Endothelial cell of umbilical vein (primary cell): ENCODE measurements around the gene VAV3.

ENCODE experiments used
- EZH2 ChIP-seq: IDR thresholded peaks from 2 replicates; pipeline ENCODE4 v1.6.1; 2012; ENCODE audit warnings: borderline replicate concordance, low read depth, mild to moderate bottlenecking, moderate library complexity, low read length, inconsistent platforms; ENCODE audit not compliant: severe bottlenecking
- POLR2AphosphoS5 ChIP-seq: IDR thresholded peaks from 2 replicates; pipeline ENCODE4 v1.6.1; 2012; ENCODE audit warnings: low read depth, mild to moderate bottlenecking, control low read depth, low read length, moderate library complexity; ENCODE audit not compliant: insufficient read depth
- TF ChIP-seq, protein P1 (sequence below), 2 donors: IDR thresholded peaks; 1 replicate in 1 of 2; 2 replicates in 1 of 2; pipeline ENCODE4 v1.5.1; 2011; ENCODE audit warnings: low read length in 2 of 2, mild to moderate bottlenecking in 2 of 2, moderate library complexity in 2 of 2, control low read depth in 1 of 2, inconsistent platforms in 1 of 2, low read depth in 1 of 2; ENCODE audit not compliant: insufficient read depth in 1 of 2; ENCODE audit errors: extremely low read depth in 1 of 2
- TF ChIP-seq, protein P2 (sequence below): IDR thresholded peaks from 2 replicates; pipeline ENCODE4 v1.6.1; 2011; ENCODE audit not compliant: insufficient read depth, insufficient read length

DNA sequence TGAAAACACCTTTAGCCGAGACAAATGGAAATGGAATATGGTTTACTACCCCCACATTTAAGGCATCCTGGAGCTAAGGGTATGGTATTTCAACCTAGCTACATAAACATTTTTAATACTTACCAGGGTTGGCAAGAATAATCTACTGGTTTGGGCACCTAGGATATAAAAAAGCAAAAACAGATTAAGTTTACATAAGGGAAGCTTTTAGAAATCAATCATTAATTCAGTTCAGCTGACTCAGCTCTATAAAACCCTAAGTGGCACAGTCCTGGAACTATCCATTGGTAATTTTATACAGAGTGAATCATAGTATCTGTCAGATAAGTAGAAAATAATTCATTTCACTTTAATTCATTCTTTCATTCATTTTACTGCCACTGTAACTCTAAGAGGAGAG lies 355.2 kb downstream of the VAV3 start:
- TF ChIP-seq POLR2AphosphoS5 (no peak), EZH2 (no peak)
- TF ChIP-seq, protein P1, sequence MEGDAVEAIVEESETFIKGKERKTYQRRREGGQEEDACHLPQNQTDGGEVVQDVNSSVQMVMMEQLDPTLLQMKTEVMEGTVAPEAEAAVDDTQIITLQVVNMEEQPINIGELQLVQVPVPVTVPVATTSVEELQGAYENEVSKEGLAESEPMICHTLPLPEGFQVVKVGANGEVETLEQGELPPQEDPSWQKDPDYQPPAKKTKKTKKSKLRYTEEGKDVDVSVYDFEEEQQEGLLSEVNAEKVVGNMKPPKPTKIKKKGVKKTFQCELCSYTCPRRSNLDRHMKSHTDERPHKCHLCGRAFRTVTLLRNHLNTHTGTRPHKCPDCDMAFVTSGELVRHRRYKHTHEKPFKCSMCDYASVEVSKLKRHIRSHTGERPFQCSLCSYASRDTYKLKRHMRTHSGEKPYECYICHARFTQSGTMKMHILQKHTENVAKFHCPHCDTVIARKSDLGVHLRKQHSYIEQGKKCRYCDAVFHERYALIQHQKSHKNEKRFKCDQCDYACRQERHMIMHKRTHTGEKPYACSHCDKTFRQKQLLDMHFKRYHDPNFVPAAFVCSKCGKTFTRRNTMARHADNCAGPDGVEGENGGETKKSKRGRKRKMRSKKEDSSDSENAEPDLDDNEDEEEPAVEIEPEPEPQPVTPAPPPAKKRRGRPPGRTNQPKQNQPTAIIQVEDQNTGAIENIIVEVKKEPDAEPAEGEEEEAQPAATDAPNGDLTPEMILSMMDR (IDR thresholded peaks at IDR 0.05; ENCODE audit: extremely low read depth in 1 of 2, insufficient read depth in 1 of 2, low read depth in 1 of 2, low read length in 2 of 2) = no peak
- TF ChIP-seq, protein P2, sequence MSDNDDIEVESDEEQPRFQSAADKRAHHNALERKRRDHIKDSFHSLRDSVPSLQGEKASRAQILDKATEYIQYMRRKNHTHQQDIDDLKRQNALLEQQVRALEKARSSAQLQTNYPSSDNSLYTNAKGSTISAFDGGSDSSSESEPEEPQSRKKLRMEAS = no peak
